ENCODE data around the gene HASPIN. TPM values are rescaled to one million over a fixed set of nuclear protein-coding genes. Genes with fewer than 3 reads are reported as not detected.
A peak's percentile ranks its signal among the peaks of the same experiment; 100 is the strongest.

HASPIN gene
- total and polyA plus RNA-seq, 2 of the 13 experiments (the other 11 are each of a cell fraction or from before 2014, with no cell fraction given) = 2.7 to 8.1 TPM

DNA sequence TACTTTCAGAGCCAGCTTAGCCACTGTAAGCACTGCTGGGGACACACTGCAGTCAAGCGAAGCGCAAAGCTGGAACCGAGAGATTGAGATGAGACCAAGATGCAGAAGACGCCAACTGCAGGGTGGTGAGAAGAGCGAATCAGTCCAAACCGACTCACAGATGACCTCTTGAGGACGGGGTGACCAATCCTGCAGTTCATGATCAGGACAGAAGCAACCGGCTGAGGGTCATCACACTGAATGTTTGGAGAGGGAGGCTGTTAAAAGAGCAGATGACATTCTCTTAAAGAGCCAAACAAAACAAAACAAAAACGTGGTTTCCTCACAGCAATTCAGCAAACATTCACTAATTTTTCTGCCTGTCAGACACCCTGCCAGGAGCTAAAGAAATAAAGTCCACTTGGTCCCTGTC, 8.5 kb downstream of the HASPIN start:
- intact Hi-C loops (cut with micrococcal nuclease; ENCODE audit: unreplicated experiment) (loop anchor here (5.0 to 10.0 kb wide), 2 partner anchors 50 to 173 kb away; no protein-coding TSS in a partner anchor), in situ Hi-C loops (cut with HindIII; ENCODE audit: extremely low pct_ligation_motif_present, low pct_unique_long_range_greater_than_20kb) (loop anchor here (10.0 kb wide), 1 partner anchor 173 kb away; no protein-coding TSS in a partner anchor)
- Histone ChIP-seq H3K4me3 (replicated peaks in 1 of 3; ENCODE audit: insufficient read depth in 1 of 3, low read depth in 2 of 3, low read length in 3 of 3) (peak overlapping the region; percentile 31 to 56 (median 35)), H3K79me2 (ENCODE audit: insufficient read depth, low read length) (no peaks in the 10 kb centered on the region), H3K27me3 (ENCODE audit: control insufficient read depth in 1 of 2, insufficient read depth in 2 of 2, low read length in 2 of 2) (no peaks in the 10 kb centered on the region), H3K9me3 (ENCODE audit: low read length) (no peaks in the 10 kb centered on the region), H3K36me3 (replicated peaks in 1 of 2; ENCODE audit: control insufficient read depth in 1 of 2, insufficient read depth in 2 of 2, low read length in 2 of 2) (no peaks in the 10 kb centered on the region), H2AFZ (ENCODE audit: low read length) (peak overlapping the region; percentile 53), H3K4me2 (ENCODE audit: low read depth, low read length) (peak overlapping the region; percentile 66), H3K27ac (ENCODE audit: extremely low read length, insufficient read depth, low read length) (peak overlapping the region; percentile 4), H3K9ac (ENCODE audit: insufficient read depth, low read depth, low read length) (peak overlapping the region; percentile 38), H4K20me1 (ENCODE audit: insufficient read depth, low read length) (no peaks in the 10 kb centered on the region), H3K4me1 (ENCODE audit: insufficient read depth, low read length) (peaks cover 42% of the 10 kb centered on the region)
- ATAC-seq = peak; percentile 77
- ChIA-PET CTCF (ENCODE audit: low intra/inter-chr PET ratio, low total read pairs) (interaction anchor here (1.4 kb wide), 1 partner anchor 49 kb away, joined by 7 read pairs; no protein-coding TSS in a partner anchor), POLR2A (interaction anchor here (0.8 to 1.2 kb wide), 3 partner anchors 9 to 114 kb away, joined by 3 read pairs; partner anchors contain the start of gene NCBP3)
- peak; percentile 59 for DNase-seq (ENCODE audit: low spot score)
- no TSS peak for BruUV-seq (replicated peaks)
- FAIRE-seq = peak; percentile 78
- 6% methylated on average over 9 of the region's 9 CpGs for WGBS (ENCODE audit: low lambda C conversion rate)
- TF ChIP-seq PLRG1 (conservative IDR thresholded peaks at IDR 0.05) = no peak
- TF ChIP-seq TFDP1 (CRISPR knock-in tag; IDR thresholded peaks at IDR 0.05; ENCODE audit: borderline replicate concordance) = no peak
- 0 out of 4 replicates have a peak, but pooled peaks of 1 of the 2 experiments have one; percentile 22 for TF ChIP-seq HMGXB4 (CRISPR knock-in tag; IDR thresholded peaks at IDR 0.05; ENCODE audit: borderline replicate concordance in 1 of 2, low read depth in 1 of 2)
- TF ChIP-seq ZNF407 (CRISPR knock-in tag; IDR thresholded peaks at IDR 0.05; ENCODE audit: not compliant biosample characterization) = peak; percentile 18
- TF ChIP-seq ZNF496 (CRISPR knock-in tag; IDR thresholded peaks at IDR 0.05; ENCODE audit: insufficient replicate concordance) = no peak
- TF ChIP-seq IRF2 (CRISPR knock-in tag; IDR thresholded peaks at IDR 0.05) = 0 out of 2 replicates have a peak, but pooled peaks have one; percentile 18

All from HepG2 (cell line).